GM13976 (cell line): ENCODE measurements around the gene DAPK1.

Experiments
- DNase-seq: peaks from one replicate; pipeline ENCODE4 v3.0.0; 2012; ENCODE audit warnings: low spot score
- in situ Hi-C: fragments of 300-500 bp; cut with MboI; formaldehyde crosslinking; loops from one replicate; pipeline ENCODE4 v1.12.0; 2022; ENCODE audit warnings: low sequenced_read_pairs, mixed read lengths, inconsistent platforms; ENCODE audit not compliant: unreplicated experiment
- TF ChIP-seq, protein P1 (sequence below): IDR thresholded peaks from 2 replicates; pipeline ENCODE4 v1.5.1; 2012; ENCODE audit warnings: borderline replicate concordance, mild to moderate bottlenecking; ENCODE audit not compliant: insufficient read depth; ENCODE audit errors: extremely low read depth, missing control alignments, control extremely low read depth

Gene DAPK1

GRCh38 chr9:87750726-87751125, 253.1 kb downstream of the DAPK1 start:
- no peak for DNase-seq
- in situ Hi-C loops: no loop called here
- TF ChIP-seq, protein P1, sequence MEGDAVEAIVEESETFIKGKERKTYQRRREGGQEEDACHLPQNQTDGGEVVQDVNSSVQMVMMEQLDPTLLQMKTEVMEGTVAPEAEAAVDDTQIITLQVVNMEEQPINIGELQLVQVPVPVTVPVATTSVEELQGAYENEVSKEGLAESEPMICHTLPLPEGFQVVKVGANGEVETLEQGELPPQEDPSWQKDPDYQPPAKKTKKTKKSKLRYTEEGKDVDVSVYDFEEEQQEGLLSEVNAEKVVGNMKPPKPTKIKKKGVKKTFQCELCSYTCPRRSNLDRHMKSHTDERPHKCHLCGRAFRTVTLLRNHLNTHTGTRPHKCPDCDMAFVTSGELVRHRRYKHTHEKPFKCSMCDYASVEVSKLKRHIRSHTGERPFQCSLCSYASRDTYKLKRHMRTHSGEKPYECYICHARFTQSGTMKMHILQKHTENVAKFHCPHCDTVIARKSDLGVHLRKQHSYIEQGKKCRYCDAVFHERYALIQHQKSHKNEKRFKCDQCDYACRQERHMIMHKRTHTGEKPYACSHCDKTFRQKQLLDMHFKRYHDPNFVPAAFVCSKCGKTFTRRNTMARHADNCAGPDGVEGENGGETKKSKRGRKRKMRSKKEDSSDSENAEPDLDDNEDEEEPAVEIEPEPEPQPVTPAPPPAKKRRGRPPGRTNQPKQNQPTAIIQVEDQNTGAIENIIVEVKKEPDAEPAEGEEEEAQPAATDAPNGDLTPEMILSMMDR: no peak

- in situ Hi-C loops: no loop called here
- TF ChIP-seq, protein P1: no peak
Measured at GRCh38 chr9:87751423-87751822, 253.8 kb downstream of the DAPK1 start.

GRCh38 chr9:87751868-87752267, 254.2 kb downstream of the DAPK1 start:
- TF ChIP-seq, protein P1: no peak
- DNase-seq: no peak
- in situ Hi-C loops: no loop called here

More at GRCh38 chr9:87751423-87751822, 253.8 kb downstream of the DAPK1 start:
- DNase-seq: no peak

- DNase-seq: no peak
- in situ Hi-C loops: no loop called here
- TF ChIP-seq, protein P1: no peak
Measured at GRCh38 chr9:87753313-87753712, 255.6 kb downstream of the DAPK1 start.
